B cell (primary cell): ENCODE data around the gene SPATA3. TPM values are rescaled to one million over a fixed set of nuclear protein-coding genes. Genes with fewer than 3 reads are reported as not detected.

Experiments used
- ATAC-seq: fragments of 200-7000 bp; cut with Tn5 transposase; one replicate; pipeline ENCODE4 v1.10.0; 2021; ENCODE audit warnings: low read depth, mild to moderate bottlenecking, moderate number of reproducible peaks, moderate library complexity
- CTCF ChIA-PET: fragments of 350-600 bp; sonication (Branson Sonifier 250); formaldehyde crosslinking; loops from one replicate; lab custom pipeline; 2021; ENCODE audit warnings: antibody characterized with exemption, inconsistent platforms; lab: Charles Lee
- POLR2A ChIA-PET: fragments of 350-600 bp; sonication (Branson Sonifier 250); formaldehyde crosslinking; loops from one replicate; lab custom pipeline; 2021; ENCODE audit warnings: antibody characterized with exemption; lab: Charles Lee
- DNase-seq: peaks from one replicate; pipeline ENCODE4 v3.0.0; 2013
- H2AFZ ChIP-seq: 2 replicates; pipeline ENCODE4 v1.6.1; 2012; ENCODE audit warnings: mild to moderate bottlenecking, low read depth, low read length; ENCODE audit not compliant: insufficient read depth, poor library complexity, severe bottlenecking
- H3K27ac ChIP-seq, 2 donors: 1 replicate in 1 of 2; 2 replicates in 1 of 2; pipeline ENCODE4 v1.5.1; 2012 to 2013; ENCODE audit warnings: low read length in 2 of 2, mild to moderate bottlenecking in 2 of 2, moderate library complexity in 1 of 2
- H3K27me3 ChIP-seq, 4 experiments: fragments of 200-600 bp in 1 of 4; sonication (generic) in 1 of 4; replicated peaks in 1 of 4; 1 replicate in 2 of 4; 2 replicates in 2 of 4; pipeline versions ENCODE4 v1.6.1 to v1.7.0; 2013 to 2016; ENCODE audit warnings: low read length in 3 of 4, mild to moderate bottlenecking in 2 of 4, mixed read lengths in 1 of 4, moderate library complexity in 1 of 4; ENCODE audit not compliant: insufficient read depth in 4 of 4, control insufficient read depth in 3 of 4; ENCODE audit errors: control extremely low read depth in 1 of 4
- H3K36me3 ChIP-seq, 2 experiments: replicated peaks in 1 of 2; 1 replicate in 1 of 2; 2 replicates in 1 of 2; pipeline versions ENCODE4 v1.6.1 to v1.7.1; 2013; ENCODE audit warnings: low read length in 1 of 2; ENCODE audit not compliant: insufficient read depth in 2 of 2, control insufficient read depth in 1 of 2; ENCODE audit errors: control extremely low read depth in 1 of 2, extremely low read depth in 1 of 2
- H3K4me1 ChIP-seq, 2 donors: fragments of 200-600 bp in 1 of 2; sonication (generic) in 1 of 2; 1 replicate in 1 of 2; 2 replicates in 1 of 2; pipeline versions ENCODE4 v1.5.1 to v1.6.1; 2013 to 2017; ENCODE audit warnings: low read length in 2 of 2; ENCODE audit not compliant: control insufficient read depth in 2 of 2, insufficient read depth in 2 of 2
- H3K4me2 ChIP-seq: replicated peaks from 2 replicates; pipeline ENCODE3; 2012; ENCODE audit warnings: mild to moderate bottlenecking, low read depth, low read length; ENCODE audit not compliant: poor library complexity, severe bottlenecking
- H3K4me3 ChIP-seq, 5 experiments: fragments of 200-600 bp in 1 of 5; sonication (generic) in 1 of 5; 1 replicate in 3 of 5; 2 replicates in 2 of 5; pipeline versions ENCODE4 v1.5.1 to v1.7.0; 2011 to 2016; ENCODE audit warnings: low read length in 4 of 5, mild to moderate bottlenecking in 4 of 5, low read depth in 2 of 5, control low read depth in 1 of 5, moderate library complexity in 1 of 5; ENCODE audit not compliant: insufficient read depth in 1 of 5; ENCODE audit errors: control extremely low read depth in 1 of 5, extremely low read depth in 1 of 5
- H3K79me2 ChIP-seq: fragments of 200-600 bp; sonication (generic); one replicate; pipeline ENCODE4 v1.6.0; 2016; ENCODE audit warnings: low read length; ENCODE audit not compliant: control insufficient read depth, insufficient read depth
- H3K9ac ChIP-seq: fragments of 200-600 bp; sonication (generic); 2 replicates; pipeline ENCODE4 v1.6.1; 2017; ENCODE audit warnings: mild to moderate bottlenecking, low read length, moderate library complexity
- H3K9me3 ChIP-seq, 3 donors: one replicate each; pipeline versions ENCODE4 v1.6.1 to v1.7.1; 2013; ENCODE audit warnings: low read length in 2 of 3; ENCODE audit not compliant: control insufficient read depth in 2 of 3, insufficient read depth in 1 of 3; ENCODE audit errors: control extremely low read depth in 1 of 3
- H4K20me1 ChIP-seq: 2 replicates; pipeline ENCODE4 v1.6.0; 2012; ENCODE audit warnings: mild to moderate bottlenecking, low read length; ENCODE audit not compliant: insufficient read depth, control insufficient read depth, poor library complexity, severe bottlenecking
- H3K27ac Mint-ChIP-seq: one replicate; pipeline ENCODE4 v1.8.0; 2021; ENCODE audit warnings: mixed read lengths
- H3K27me3 Mint-ChIP-seq: one replicate; pipeline ENCODE4 v1.8.0; 2021; ENCODE audit warnings: mixed read lengths
- H3K4me1 Mint-ChIP-seq: one replicate; pipeline ENCODE4 v1.8.0; 2021; ENCODE audit warnings: mixed read lengths
- H3K4me3 Mint-ChIP-seq: one replicate; pipeline ENCODE4 v1.8.0; 2021; ENCODE audit warnings: mixed read lengths
- H3K9me3 Mint-ChIP-seq: one replicate; pipeline ENCODE4 v1.8.0; 2022; ENCODE audit warnings: mixed read lengths; ENCODE audit not compliant: insufficient read depth
- EZH2 ChIP-seq: IDR thresholded peaks from 2 replicates; pipeline ENCODE4 v1.6.1; 2012; ENCODE audit warnings: borderline replicate concordance, low read depth, mild to moderate bottlenecking, moderate library complexity, low read length; ENCODE audit not compliant: insufficient read depth, poor library complexity, severe bottlenecking
- WGBS: methylation state at CpG from one replicate; pipeline ENCODE4 v1.1.5; 2013; ENCODE audit warnings: missing lambda C conversion rate; ENCODE audit not compliant: insufficient coverage; 5-methylcytosine and 5-hydroxymethylcytosine counted together
- intact Hi-C: fragments of 100-400 bp; cut with micrococcal nuclease; formaldehyde crosslinking; loops from one replicate; pipeline ENCODE4 v1.10.0; 2022
- polyA plus RNA-seq: library from polyadenylated mRNA; depleted of rRNA; stranded (reverse); fragments of >200 nt; gene quantifications from 2 replicates; pipeline ENCODE4 v1.2.3, GENCODE V29; 2012
- total RNA-seq, 2 donors: library from RNA; stranded (reverse); fragments of 120-200 nt in 1 of 2; gene quantifications; 1 replicate in 1 of 2; 2 replicates in 1 of 2; pipeline versions ENCODE4 v1.2.3 to v1.2.4, GENCODE V29; 2013 to 2022
- TF ChIP-seq, protein P1 (sequence below): fragments of 200-600 bp; IDR thresholded peaks from one replicate; pipeline ENCODE4 v1.8.0; 2022; ENCODE audit warnings: antibody characterized with exemption, mild to moderate bottlenecking

The SPATA3 gene
- total and polyA plus RNA-seq, 2 donors (not counting 1 experiment from before 2014, with no cell fraction given), result not detected

DNA sequence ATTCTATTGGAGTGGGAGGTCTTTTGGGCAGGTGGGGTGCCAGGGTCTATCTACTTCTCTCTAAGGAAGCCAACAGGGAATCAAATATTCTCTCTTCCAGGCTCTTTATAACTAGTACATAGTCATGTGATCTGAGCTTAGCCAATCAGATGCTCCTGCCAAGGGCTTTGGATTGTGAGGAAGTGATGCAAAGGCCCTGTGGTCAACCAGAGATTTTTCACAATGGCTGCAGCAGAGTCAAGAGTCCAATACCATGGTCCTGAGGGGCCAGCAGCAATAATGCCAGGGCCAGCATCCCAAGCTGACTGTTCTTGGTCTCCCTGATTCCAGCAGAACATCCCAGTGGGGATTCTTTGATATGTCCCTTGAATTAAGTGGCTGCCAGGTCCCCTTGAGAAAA lies 33.0 kb downstream of the SPATA3 start:
- CTCF ChIA-PET, result interaction anchor here (0.6 kb wide), 1 partner anchor 319 kb away, joined by 3 read pairs; no protein-coding TSS in a partner anchor

DNA sequence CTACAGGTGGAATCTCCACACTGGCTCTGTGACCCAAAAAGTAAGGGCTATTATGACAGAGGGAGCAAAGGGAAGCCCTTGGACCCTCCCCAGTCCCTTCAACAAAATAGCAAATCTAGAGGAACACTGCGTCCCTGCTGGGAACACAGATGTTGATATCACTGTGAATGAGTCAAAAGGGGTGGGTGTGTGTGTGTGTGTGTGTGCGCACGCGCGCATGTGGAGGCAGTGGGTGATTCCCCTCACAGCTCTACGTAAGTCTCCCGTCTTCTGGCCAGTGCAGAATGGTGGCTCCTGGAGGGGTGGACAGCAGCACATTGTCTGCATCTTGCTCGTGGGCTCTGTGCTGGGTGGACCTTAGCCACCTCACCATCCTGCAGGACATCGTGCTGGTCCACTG lies 33.6 kb downstream of the SPATA3 start:
- 81% methylated on average over 6 of the region's 9 CpGs for WGBS
- Histone ChIP-seq H3K79me2 (no peaks in the 10 kb centered on the region), H3K4me1 (peaks cover 4% of the 10 kb centered on the region in 2 donors), H4K20me1 (no peaks in the 10 kb centered on the region), H3K27me3 (peaks cover 0 to 8% (median 0%) of the 10 kb centered on the region in 4 experiments), H3K9me3 (peaks cover 0 to 4% (median 0%) of the 10 kb centered on the region in 3 donors), H3K27ac (no peak overlapping the region), H3K9ac (no peak overlapping the region), H3K36me3 (no peaks in the 10 kb centered on the region), H2AFZ (no peak overlapping the region), H3K4me3 (no peak overlapping the region), H3K4me2 (no peak overlapping the region)
- no peak overlapping the region for H3K27ac Mint-ChIP-seq
- TF ChIP-seq, protein P1, sequence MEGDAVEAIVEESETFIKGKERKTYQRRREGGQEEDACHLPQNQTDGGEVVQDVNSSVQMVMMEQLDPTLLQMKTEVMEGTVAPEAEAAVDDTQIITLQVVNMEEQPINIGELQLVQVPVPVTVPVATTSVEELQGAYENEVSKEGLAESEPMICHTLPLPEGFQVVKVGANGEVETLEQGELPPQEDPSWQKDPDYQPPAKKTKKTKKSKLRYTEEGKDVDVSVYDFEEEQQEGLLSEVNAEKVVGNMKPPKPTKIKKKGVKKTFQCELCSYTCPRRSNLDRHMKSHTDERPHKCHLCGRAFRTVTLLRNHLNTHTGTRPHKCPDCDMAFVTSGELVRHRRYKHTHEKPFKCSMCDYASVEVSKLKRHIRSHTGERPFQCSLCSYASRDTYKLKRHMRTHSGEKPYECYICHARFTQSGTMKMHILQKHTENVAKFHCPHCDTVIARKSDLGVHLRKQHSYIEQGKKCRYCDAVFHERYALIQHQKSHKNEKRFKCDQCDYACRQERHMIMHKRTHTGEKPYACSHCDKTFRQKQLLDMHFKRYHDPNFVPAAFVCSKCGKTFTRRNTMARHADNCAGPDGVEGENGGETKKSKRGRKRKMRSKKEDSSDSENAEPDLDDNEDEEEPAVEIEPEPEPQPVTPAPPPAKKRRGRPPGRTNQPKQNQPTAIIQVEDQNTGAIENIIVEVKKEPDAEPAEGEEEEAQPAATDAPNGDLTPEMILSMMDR, result no peak
- TF ChIP-seq EZH2, result no peak
- ChIA-PET CTCF (interaction anchor here (0.5 to 1.4 kb wide), 2 partner anchors 12 to 23 kb away, joined by 4 to 5 read pairs; no protein-coding TSS in a partner anchor), POLR2A (no interaction called here)
- ATAC-seq (no peak), DNase-seq (no peak)
- no peaks in the 10 kb centered on the region for H3K9me3 Mint-ChIP-seq
- peaks cover 8% of the 10 kb centered on the region for H3K4me1 Mint-ChIP-seq
- intact Hi-C loops, result no loop called here
- peaks cover 10% of the 10 kb centered on the region for H3K27me3 Mint-ChIP-seq
- no peak overlapping the region for H3K4me3 Mint-ChIP-seq

More for the DNA sequence above, 33.0 kb downstream of the SPATA3 start:
- Histone ChIP-seq H3K9me3 (peaks cover 0 to 4% (median 0%) of the 10 kb centered on the region in 3 donors), H3K27ac (no peak overlapping the region), H3K36me3 (no peaks in the 10 kb centered on the region), H3K79me2 (no peaks in the 10 kb centered on the region), H3K4me1 (no peaks in the 10 kb centered on the region), H4K20me1 (no peaks in the 10 kb centered on the region), H2AFZ (no peak overlapping the region), H3K4me2 (no peak overlapping the region), H3K4me3 (no peak overlapping the region), H3K9ac (no peak overlapping the region), H3K27me3 (peaks cover 0 to 8% (median 0%) of the 10 kb centered on the region in 4 experiments)
- Mint-ChIP-seq H3K4me1 (peaks cover 1% of the 10 kb centered on the region), H3K9me3 (no peaks in the 10 kb centered on the region), H3K27me3 (peaks cover 10% of the 10 kb centered on the region), H3K4me3 (no peak overlapping the region), H3K27ac (no peak overlapping the region)
- intact Hi-C loops, result no loop called here
- DNase-seq (no peak), ATAC-seq (no peak)
- POLR2A ChIA-PET, result no interaction called here
- TF ChIP-seq, protein P1, result no peak
- TF ChIP-seq EZH2, result no peak
